SKM-1 (cell line): ENCODE data around the gene CUBN.

ENCODE experiments used
- DNase-seq: peaks from one replicate; lab custom pipeline; 2025; ENCODE audit not compliant: unreplicated experiment; lab: John Stamatoyannopoulos, UW

Gene CUBN

DNA sequence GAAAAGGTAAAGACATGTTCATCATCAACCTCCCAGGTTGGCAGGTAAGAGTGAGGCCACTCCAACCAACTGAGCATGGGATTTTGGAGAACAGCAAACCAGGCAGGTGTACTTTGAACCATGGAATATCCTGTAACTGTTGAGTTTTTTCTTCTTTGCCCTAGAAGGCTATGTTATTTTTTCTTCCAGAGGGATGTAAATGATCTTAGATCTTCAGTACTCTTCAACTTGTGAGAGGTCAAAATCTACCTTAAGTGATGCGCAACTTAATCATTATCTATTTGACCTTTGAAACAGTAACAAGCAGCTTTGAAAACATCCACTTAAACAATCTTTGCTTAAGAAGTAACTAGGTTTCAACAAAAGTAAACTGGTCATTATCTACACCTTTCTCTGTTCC, at the start of gene CUBN:
Gene CUBN, minus strand, starts transcription at position 71 of the 400 bp plus-strand sequence. Its CDS starts 46 bp downstream, at position 25.
- no peak for DNase-seq

DNA sequence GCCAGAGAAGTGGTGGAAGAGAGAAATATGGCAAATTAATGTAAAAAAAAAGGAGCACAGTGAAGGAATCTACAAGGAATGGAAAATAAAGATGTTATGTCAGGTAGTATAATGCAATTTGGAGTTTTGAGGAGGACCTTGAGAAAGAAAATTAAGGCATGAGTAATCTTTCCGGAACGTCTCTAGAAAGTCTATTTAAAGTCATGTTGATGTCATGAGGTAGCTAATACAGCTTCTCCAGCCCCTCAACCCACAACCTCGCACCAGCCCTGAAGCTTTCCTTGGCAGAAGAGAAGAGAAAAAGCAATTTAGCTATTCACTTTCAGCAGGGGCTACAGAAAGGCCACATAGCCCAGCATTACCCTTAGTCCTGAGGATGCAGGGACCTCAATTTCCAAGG, 49.4 kb upstream of the CUBN start:
- DNase-seq, result no peak

DNA sequence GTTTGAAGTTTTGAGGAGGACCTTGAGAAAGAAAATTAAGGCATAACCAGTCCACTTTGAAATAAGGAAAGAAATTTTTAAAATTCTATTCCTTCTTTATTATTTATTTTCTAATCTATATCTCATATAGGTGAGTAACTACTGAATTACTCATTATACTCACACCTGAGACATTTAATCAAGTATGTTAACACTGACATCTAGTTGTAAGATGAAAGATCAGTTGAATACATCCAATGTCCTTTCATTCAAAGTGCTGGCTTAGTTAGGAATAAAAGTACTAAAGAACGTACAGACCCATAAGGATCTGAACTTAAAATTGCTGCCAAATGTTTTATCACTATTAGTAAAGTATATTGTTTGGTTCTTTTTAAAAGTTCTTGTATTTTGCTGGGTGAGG, 48.4 kb upstream of the CUBN start:
- DNase-seq, result no peak

DNA sequence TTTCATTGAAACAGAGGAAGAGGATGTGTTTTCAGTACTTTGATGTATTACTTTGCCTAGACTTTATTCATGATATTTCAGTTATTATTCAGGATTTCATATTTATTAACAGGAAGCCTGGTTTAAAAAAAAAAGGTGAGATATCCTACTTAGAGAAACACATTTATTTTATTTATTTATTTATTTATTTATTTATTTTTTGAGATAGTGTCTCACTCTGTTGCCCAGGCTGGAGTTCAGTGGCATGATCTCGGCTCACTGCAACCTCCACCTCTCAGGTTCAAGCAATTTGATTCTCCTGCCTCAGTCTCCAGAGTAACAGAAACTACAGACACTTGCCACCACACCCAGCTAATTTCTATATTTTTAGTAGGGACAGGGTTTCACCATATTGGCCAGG, 47.4 kb upstream of the CUBN start:
- DNase-seq, result no peak

DNA sequence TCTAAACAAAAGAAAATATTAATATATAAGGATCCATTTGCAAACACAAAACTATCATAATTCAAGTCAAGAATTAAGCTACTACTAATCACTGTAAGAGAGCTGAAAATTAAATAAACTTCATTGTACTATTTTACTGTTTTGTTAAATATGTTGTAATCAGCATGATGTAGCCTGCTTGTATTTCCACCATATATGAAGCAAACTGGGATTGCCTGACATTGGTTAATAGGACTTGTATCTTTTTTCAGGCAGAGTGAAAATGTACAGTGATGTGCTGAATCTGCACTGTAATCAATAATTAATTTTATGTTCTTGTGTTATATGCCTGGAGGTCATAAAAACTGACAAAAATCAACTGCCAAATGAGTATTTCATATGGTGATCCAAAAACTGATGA, 46.5 kb upstream of the CUBN start:
- DNase-seq, result no peak

DNA sequence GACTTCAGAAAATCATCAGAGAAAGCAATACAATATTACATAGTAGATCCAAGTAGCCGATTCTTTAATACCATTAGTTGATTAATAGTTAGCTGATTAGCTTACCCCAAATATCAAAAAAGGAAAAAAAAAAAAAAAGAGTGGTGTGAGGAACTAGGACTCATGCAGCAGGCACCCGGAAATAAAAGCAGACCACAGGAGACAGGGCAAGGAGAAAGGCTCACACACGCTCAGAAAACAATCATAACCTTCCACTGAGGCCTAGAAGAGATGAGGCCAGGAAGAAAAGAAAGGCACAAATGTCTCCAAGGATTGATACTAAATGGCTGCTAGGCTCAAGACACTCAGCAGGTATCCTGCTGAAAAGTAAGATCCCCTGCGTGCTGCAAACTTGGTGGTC, 45.9 kb upstream of the CUBN start:
- no peak for DNase-seq

DNA sequence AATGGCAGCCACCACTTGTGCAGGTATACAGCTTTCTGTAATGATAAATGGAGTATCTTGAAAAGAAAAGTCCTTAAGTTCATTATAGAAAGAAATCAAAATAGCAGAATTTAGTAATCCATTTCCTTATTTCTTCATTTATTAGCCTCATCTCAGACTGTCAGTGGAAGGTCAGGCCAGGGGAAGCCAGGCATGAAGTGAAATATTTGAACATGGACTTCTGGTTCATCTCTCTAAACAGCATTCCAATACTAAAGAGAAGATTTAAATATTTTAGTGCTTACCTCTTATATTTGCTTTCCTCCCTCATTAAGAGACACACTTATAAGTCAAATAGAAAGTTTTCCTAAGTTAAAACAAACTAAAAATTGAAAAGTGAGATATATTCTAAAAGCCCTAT, 45.0 kb upstream of the CUBN start:
- DNase-seq, result no peak

DNA sequence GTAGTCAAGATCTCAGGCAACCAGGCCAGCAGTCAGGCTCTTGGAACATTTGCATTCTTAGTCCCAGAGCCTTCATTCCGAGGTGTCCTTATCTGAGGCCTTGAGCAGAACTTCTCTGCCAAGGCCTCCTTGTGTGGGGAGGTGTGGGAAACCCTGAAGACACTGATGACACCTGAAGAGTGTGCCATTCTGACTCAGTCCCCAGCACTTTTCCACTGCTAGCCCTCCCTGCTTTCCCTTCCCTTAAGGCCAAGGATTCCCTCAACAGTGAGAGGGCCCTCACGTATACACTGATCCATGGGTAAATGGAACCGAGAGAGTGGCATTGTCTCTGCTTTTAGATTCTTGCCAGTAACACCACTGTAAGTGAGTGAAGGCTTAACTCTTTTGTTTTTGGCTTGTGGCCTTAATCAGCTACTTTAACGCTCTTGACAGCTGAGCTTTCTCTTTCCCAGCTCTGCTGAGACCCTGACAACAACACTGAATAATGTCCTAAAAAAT, 41.6 kb upstream of the CUBN start:
- no peak for DNase-seq

DNA sequence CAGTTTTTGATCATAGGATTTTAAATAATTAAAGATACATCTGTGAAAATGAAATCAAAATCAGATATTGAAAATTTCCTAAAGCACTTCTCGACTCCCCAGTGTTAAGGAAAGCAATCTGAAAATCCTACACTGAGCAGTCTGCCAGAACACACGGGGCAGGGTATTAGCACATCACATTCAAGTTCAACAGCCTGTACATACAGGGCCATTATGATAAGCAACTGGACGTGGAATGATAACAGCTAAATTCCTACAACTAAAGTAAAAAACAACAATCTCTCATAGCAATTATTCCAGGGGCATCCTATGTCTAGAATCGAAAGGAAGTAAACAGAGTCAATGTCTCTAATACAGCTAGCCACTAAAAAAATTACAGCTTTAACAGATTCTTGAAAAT, 40.2 kb upstream of the CUBN start:
- DNase-seq, result no peak

DNA sequence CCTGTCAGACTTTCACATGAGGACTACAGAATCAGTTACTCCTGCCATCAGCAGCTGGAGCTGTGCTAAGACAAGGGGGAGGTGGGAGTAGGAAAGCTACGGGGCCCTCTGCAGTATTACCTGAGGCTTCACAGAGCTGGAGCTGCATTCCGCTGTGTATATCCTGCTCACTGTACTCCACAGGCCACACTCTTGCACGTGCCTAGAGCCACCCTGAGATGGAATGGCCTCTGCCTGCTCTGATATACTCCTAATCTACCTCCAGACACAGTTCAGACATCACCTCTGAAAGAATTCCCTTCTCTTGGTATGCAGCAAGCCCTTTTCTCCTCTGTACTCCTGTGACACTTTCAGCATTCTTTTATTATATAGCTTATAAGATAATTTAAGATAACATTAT, 37.1 kb upstream of the CUBN start:
- DNase-seq, result no peak

DNA sequence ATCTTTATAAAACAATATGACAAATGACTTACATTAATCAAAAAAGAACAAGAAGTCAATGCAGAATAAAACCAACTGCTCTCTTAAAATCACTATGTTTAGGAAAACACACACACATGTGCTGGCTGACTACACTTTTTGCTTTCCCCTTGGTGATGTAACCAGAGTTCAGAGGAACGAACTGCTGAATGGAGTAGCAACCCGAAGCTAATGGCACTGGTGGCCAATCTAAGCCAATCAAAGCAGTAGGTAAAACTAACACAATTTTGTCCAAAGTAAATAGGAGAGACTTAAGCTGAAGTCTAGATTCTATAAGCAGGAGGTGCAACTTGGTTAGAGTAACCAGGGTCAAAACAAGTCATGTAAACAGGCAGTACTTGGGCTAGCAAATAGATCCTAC, 33.2 kb upstream of the CUBN start:
- DNase-seq, result no peak

DNA sequence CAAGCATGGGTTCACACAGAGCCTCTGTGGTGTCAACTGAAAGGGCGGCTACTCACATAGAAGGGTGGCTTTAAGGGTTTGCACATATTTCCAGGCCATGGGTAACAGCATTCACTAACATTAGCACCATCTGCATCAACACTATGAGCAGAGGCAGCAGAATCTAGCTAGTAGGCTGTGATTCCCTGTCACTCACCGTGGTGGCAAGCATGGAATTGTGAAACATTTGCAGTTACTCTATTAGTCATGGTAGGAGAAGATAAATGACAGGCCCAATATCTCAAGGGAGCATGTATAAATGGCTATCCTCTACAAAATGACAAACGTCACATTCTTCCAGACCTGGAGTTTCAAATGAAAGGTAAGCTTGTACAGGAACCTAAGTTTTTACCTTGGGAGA, 32.2 kb upstream of the CUBN start:
- no peak for DNase-seq

DNA sequence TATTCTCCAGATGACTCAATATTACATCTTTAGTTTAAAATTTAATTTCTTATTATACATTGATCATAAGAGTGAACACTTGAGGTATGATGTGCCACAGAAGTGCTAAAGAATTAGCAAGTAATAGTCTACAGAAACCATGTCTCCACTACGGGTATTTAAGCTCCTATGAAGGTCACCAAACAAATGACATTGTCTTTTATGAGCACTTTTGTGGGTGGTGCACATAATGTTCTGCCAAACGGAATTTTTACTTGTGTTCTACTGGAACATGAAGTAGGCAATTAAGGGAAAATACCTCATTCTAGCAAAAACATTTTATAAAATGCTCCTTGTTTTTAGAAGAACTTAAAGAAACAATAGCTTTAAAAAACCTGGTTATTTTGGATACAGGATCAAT, 27.4 kb upstream of the CUBN start:
- DNase-seq, result no peak

DNA sequence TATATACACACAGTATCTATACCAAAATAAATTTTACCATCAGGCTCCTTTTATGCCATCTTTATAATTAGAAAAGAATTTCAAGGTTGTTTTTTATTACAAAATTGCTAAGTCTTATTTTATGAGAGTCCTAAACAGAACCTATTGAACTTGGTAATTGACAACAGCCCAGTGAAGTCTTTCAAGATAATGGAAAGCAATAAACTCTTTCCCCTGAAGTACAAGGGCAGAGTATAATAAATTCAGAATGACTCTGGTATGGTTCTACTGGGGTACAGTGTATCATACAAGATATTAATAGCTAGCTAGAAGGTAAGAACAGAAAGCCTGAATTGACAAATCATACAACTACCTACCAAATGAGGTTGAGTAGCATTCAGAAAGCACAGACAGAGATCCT, 26.2 kb upstream of the CUBN start:
- no peak for DNase-seq

DNA sequence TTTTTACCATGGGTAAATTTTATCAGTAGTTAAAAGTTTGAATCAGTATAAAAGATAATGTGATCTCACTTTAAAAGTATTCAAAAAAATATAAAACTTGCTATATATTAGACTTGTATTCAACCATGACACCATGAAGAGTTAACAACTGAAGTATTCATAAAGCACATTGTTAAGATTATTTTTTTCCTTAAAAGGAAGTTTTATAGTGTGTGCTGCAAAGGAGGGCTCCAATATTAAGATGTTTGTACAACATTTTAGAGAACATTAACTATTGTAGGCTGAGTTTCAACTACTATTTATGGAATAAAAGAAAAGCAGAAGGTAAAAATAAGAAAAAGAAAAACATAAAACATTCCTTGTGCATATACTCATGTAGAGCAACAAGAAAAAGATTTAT, 24.5 kb upstream of the CUBN start:
- DNase-seq, result no peak

DNA sequence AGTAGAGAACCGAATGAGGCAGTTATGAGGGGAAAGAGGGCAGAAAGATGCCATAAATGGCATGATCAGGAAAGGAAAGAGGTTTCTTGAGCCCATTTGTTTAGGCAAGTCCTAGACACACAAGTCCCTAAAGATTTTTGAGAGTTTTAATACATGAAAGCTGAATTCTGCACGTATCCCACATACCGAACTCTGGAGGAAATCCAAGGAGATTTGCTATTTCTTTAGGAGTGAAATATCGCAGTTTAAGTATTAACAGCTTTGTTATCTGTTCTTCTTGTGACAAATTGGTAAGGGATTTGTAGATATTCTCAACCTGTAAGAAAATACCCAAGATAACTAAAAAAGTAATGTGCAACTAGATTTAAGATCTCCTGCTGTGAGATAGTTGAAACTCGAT, 23.7 kb upstream of the CUBN start:
- DNase-seq, result no peak

DNA sequence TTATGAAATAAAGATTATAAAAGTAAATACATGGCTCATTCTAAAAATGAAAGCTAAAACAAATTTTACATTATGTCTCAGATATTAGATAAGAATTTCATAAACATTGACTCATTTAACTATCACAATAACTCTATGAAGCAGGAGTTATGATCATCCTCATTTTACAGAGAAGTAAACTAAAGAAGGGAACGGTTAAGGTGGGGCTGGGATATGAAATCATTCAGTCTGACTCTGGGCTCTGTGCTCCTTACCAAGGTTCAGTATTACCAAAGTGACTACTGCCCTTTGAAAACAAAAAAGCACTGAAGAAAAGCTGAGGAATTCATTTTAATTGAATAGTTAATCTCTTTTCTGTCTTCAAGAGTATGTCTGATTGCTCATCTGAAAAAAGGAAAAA, 22.1 kb upstream of the CUBN start:
- no peak for DNase-seq

DNA sequence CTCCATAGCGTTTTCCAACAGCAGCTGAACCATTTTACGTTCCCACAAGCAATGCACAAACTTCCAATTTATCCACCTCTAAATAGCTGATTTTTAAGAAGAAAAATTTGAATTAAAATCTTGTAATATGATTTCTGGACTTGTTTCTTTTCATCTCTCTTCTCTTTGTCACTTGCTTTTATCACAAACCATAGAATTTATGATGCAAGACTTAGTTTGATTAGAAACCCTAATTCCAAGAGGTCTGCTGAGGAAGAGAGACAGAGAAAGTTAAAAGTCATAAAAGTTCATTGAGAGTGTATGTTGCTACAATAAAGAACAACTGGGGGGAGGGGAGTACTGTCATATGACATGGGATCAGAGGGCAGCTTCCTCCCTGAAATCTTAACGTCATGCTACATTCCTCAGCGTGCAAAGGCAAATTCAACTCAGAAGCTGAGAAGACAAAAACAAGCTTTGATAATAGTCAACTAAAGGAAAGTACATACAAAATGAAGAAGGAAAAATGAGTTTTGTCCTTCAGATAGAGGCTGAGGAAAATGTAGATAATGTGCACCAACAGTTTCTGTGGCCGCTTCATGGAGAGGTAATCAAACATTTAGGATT, 18.4 kb upstream of the CUBN start:
- no peak for DNase-seq

DNA sequence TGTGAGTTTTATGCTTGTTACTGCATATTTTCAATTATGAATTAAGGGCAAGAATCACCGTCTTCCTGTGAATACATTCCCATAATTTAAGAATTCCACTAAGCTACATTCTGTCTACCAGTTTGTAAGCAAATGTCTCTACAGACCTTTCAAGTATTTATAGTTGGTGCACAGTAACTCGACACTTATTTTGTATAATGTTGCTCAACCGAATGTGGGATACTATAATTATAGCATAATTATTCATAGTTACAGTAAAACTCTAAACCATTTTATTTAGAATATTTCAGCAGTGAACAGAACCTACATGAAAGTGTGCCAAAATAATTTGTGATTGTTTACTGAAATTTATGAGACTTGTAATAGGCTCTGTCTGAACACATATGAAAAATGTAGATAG, 17.3 kb upstream of the CUBN start:
- no peak for DNase-seq

DNA sequence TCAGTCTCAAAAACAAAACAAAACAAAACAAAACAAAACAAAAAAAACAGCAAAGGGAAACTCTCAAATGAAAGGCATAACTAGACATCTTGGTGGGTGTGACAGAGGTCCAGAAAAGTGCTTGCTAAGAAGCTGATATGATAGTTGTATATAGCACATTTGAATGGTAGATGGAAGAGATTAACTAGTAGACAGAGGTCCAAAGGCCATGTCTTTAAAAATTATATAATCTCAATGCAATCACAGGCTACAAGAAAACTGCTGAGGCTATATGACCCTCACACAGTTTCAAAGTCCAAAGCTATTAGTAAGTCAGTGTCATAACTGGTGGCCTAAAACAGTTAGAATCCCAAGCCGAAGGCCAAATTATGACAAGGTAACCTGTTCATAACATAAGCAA, 15.6 kb upstream of the CUBN start:
- no peak for DNase-seq

DNA sequence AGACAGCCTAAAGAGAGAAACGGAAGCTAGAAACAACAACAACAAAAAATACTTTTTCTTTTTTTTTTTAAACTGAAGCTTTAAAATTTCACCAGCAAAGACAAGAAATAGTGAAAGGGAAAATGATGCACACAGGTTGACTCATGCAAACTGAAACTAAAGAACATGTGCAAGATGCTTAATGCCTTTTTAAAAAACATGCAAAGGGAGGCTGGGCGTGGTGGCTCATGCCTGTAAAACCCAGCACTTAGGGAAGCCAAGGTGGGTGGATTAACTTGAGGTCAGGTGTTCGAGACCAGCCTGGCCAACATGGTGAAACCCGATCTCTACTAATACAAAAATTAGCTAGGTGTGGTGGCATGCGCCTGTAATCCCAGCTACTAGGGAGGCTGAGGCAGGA, 15.1 kb upstream of the CUBN start:
- no peak for DNase-seq

DNA sequence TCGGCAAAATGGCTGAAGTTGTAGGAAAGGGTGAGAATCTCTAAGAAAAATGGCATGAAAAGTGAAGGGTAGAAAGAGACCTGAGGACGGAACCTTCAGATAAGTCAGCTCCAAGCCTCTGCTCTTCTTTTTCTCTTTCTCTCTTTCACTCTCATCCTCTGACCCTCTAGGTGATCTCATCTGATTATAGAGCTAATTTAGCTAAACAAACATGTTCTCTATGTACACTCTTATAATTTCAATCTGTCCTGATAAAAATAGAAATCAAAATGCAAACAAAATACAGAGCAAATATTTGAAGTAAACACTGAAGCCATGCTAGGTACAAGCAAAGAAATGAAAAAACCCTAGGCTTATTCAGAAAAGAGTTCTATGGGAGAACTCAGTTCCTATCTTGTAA, 14.4 kb upstream of the CUBN start:
- no peak for DNase-seq

DNA sequence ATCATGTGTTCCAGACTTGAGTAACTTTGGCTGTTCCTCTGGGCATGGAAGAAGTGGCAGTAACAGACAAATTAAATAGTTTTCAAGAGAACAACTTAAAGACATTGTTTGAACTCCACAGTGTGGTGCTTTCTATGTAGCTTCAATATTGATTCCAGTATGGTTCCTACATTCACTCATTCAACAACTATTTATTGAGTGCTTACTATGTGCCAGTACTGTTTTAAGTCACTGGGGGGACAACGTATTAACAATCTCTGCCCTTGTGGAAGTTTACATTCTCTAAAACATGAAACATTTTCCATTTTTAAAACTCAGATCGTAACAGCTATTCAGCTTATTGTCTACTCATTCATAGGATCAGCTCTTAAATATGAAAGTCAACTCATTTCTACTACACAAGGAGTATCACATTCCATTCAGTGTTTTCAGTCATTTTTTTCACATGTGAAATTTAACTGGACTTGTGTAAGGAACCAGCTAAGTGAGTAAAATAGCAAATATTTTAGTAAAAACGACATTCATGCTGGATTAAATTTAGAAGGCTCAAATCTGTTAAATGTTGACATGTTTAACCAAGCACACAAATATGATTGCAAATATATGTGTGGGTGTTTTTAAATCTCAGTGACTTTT, 13.6 kb upstream of the CUBN start:
- no peak for DNase-seq
